ENCODE results near the gene LY86. TPM values are rescaled to one million over a fixed set of nuclear protein-coding genes. Genes with fewer than 3 reads are reported as not detected.

LY86 gene
- total RNA-seq, 1 experiment from 2014 or later, result not detected

GRCh38 chr6:6688951-6689350 is 100.4 kb downstream of the LY86 start:
- no TSS peak for BruUV-seq (replicated peaks)
- H3K9me3 Mint-ChIP-seq (ENCODE audit: low read depth, unreplicated experiment), result no peaks in the 10 kb centered on the region
- H3K4me1 Mint-ChIP-seq (ENCODE audit: low read depth, unreplicated experiment), result peaks cover 16% of the 10 kb centered on the region
- H3K36me3 Mint-ChIP-seq (ENCODE audit: insufficient read depth, unreplicated experiment), result peaks cover 11% of the 10 kb centered on the region
- H3K4me3 Mint-ChIP-seq (ENCODE audit: low read depth, unreplicated experiment), result no peak overlapping the region
- no peaks in the 10 kb centered on the region for H3K27me3 Mint-ChIP-seq (ENCODE audit: unreplicated experiment)
- no peak for TF ChIP-seq CTCF (IDR thresholded peaks at IDR 0.05; ENCODE audit: unreplicated experiment)
- no peak overlapping the region for H3K27ac Mint-ChIP-seq (ENCODE audit: unreplicated experiment)
- DNase-seq, result no peak
- CTCF ChIA-PET, result no interaction called here
- intact Hi-C loops (cut with micrococcal nuclease; ENCODE audit: unreplicated experiment), result no loop called here

GRCh38 chr6:6689400-6690143 is 101.1 kb downstream of the LY86 start:
- BruUV-seq (replicated peaks), result no TSS peak

GRCh38 chr6:6690144-6690483 is 101.6 kb downstream of the LY86 start:
- intact Hi-C loops (cut with micrococcal nuclease; ENCODE audit: unreplicated experiment), result no loop called here
- Mint-ChIP-seq H3K27me3 (ENCODE audit: unreplicated experiment) (no peaks in the 10 kb centered on the region), H3K4me3 (ENCODE audit: low read depth, unreplicated experiment) (no peak overlapping the region), H3K27ac (ENCODE audit: unreplicated experiment) (no peak overlapping the region), H3K36me3 (ENCODE audit: insufficient read depth, unreplicated experiment) (peaks cover 11% of the 10 kb centered on the region), H3K4me1 (ENCODE audit: low read depth, unreplicated experiment) (peaks cover 26% of the 10 kb centered on the region), H3K9me3 (ENCODE audit: low read depth, unreplicated experiment) (no peaks in the 10 kb centered on the region)
- DNase-seq, result no peak
- no peak for TF ChIP-seq CTCF (IDR thresholded peaks at IDR 0.05; ENCODE audit: unreplicated experiment)
- BruUV-seq (replicated peaks), result no TSS peak
- CTCF ChIA-PET, result no interaction called here

More at GRCh38 chr6:6689400-6690143, 101.1 kb downstream of the LY86 start:
- intact Hi-C loops (cut with micrococcal nuclease; ENCODE audit: unreplicated experiment), result no loop called here
- CTCF ChIA-PET, result no interaction called here
- TF ChIP-seq CTCF (IDR thresholded peaks at IDR 0.05; ENCODE audit: unreplicated experiment), result no peak
- Mint-ChIP-seq H3K4me1 (ENCODE audit: low read depth, unreplicated experiment) (peaks cover 20% of the 10 kb centered on the region), H3K4me3 (ENCODE audit: low read depth, unreplicated experiment) (no peak overlapping the region), H3K36me3 (ENCODE audit: insufficient read depth, unreplicated experiment) (peaks cover 11% of the 10 kb centered on the region), H3K9me3 (ENCODE audit: low read depth, unreplicated experiment) (no peaks in the 10 kb centered on the region), H3K27me3 (ENCODE audit: unreplicated experiment) (no peaks in the 10 kb centered on the region), H3K27ac (ENCODE audit: unreplicated experiment) (no peak overlapping the region)
- DNase-seq, result no peak

- DNase-seq, result peak; percentile 32
- BruUV-seq (replicated peaks), result no TSS peak
Measured at GRCh38 chr6:6694368-6694780, 105.9 kb downstream of the LY86 start.

More at GRCh38 chr6:6694368-6694780, 105.9 kb downstream of the LY86 start:
- no peak overlapping the region for H3K4me3 Mint-ChIP-seq (ENCODE audit: low read depth, unreplicated experiment)
- H3K27me3 Mint-ChIP-seq (ENCODE audit: unreplicated experiment), result no peaks in the 10 kb centered on the region
- H3K27ac Mint-ChIP-seq (ENCODE audit: unreplicated experiment), result no peak overlapping the region
- CTCF ChIA-PET, result no interaction called here
- intact Hi-C loops (cut with micrococcal nuclease; ENCODE audit: unreplicated experiment), result no loop called here
- no peaks in the 10 kb centered on the region for H3K9me3 Mint-ChIP-seq (ENCODE audit: low read depth, unreplicated experiment)
- H3K36me3 Mint-ChIP-seq (ENCODE audit: insufficient read depth, unreplicated experiment), result no peaks in the 10 kb centered on the region
- no peak for TF ChIP-seq CTCF (IDR thresholded peaks at IDR 0.05; ENCODE audit: unreplicated experiment)
- peaks cover 25% of the 10 kb centered on the region for H3K4me1 Mint-ChIP-seq (ENCODE audit: low read depth, unreplicated experiment)

All from Calu3 (cell line).